ENCODE measurements around the gene KRTAP5-3. TPM values are rescaled to one million over a fixed set of nuclear protein-coding genes. Genes with fewer than 3 reads are reported as not detected.
"Not testable (repeated sequence)": the region's sequence is repeated elsewhere in the genome, so short reads cannot be mapped to it uniquely, and the experiment has no call there.

The KRTAP5-3 gene
- total RNA-seq, 2 donors from 2014 or later: not detected

DNA sequence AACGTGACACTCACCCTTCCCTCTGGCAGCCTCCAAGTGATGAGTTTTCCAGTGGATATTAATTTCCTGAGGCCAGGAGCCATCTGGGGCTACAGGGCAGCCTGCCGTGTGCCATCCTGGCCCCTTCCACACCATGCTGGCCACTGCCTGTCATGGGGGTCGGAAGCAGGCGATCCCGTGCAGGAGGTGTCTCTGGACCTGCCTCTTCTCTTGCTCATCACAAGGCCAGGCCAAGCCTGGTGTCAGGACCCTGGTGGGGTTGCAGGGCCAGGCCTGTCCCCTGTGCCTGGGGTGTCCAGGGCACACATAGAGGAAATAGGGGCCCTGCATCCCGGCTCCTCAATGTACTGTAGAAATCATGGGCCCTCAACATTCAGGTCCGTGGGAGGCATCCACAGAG lies 3.6 kb downstream of the KRTAP5-3 start:
- Histone ChIP-seq H3K27me3 (no peaks in the 10 kb centered on the region), H3K27ac (no peak overlapping the region), H3K4me3 (no peak overlapping the region), H3K4me1 (peaks cover 0 to 7% of the 10 kb centered on the region in 2 donors), H3K9me3 (no peaks in the 10 kb centered on the region), H3K36me3 (no peaks in the 10 kb centered on the region)
- TF ChIP-seq, protein P1, sequence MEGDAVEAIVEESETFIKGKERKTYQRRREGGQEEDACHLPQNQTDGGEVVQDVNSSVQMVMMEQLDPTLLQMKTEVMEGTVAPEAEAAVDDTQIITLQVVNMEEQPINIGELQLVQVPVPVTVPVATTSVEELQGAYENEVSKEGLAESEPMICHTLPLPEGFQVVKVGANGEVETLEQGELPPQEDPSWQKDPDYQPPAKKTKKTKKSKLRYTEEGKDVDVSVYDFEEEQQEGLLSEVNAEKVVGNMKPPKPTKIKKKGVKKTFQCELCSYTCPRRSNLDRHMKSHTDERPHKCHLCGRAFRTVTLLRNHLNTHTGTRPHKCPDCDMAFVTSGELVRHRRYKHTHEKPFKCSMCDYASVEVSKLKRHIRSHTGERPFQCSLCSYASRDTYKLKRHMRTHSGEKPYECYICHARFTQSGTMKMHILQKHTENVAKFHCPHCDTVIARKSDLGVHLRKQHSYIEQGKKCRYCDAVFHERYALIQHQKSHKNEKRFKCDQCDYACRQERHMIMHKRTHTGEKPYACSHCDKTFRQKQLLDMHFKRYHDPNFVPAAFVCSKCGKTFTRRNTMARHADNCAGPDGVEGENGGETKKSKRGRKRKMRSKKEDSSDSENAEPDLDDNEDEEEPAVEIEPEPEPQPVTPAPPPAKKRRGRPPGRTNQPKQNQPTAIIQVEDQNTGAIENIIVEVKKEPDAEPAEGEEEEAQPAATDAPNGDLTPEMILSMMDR (IDR thresholded peaks at IDR 0.05): no peak
- DNase-seq (ENCODE audit: low spot score): no peak

DNA sequence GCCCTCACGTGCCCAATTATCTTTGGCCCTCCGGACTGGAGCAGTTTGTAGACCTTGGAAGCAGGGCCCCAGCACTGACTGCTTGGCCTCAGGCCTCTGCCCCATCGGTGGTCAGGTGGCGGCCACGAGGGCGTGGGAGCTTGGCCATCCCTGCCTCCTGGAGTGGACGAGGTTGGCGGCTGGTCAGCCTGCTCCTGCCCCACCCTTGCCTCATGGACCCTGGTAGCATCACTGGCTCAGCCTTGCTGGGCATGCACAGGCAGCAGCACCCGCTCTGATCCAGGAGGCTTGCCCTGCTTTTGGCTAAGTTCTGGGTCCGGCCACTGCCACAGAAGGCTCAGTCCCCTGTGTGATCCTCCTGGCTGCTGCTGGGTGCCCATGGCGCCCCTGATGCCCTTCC lies 4.1 kb downstream of the KRTAP5-3 start:
- H3K27ac ChIP-seq: no peak overlapping the region
- no peak for DNase-seq (ENCODE audit: low spot score)
- no peaks in the 10 kb centered on the region for H3K27me3 ChIP-seq
- TF ChIP-seq, protein P1 (IDR thresholded peaks at IDR 0.05): no peak
- peaks cover 0 to 7% of the 10 kb centered on the region in 2 donors for H3K4me1 ChIP-seq
- no peaks in the 10 kb centered on the region for H3K36me3 ChIP-seq
- no peaks in the 10 kb centered on the region for H3K9me3 ChIP-seq
- no peak overlapping the region for H3K4me3 ChIP-seq

DNA sequence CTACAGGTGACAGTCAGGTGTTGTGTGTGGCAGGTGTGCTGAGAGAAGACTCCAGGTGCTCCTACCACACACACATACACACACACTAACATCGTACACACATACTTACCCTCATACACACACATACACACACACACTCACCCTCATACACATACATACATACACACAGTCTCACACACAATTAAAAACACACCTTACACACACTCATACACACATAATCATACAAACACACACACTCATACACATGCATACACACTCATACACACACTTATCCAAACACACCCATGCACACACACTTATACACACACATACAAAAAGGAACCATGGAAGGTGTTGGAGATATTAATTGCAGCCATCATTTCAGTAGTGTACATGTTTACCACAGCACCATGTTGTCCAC lies 4.6 kb downstream of the KRTAP5-3 start:
- no peak overlapping the region for H3K4me3 ChIP-seq
- no peaks in the 10 kb centered on the region for H3K36me3 ChIP-seq
- TF ChIP-seq, protein P1 (IDR thresholded peaks at IDR 0.05): no peak
- no peaks in the 10 kb centered on the region for H3K9me3 ChIP-seq
- peaks cover 0 to 7% of the 10 kb centered on the region in 2 donors for H3K4me1 ChIP-seq
- H3K27me3 ChIP-seq: no peaks in the 10 kb centered on the region
- no peak overlapping the region for H3K27ac ChIP-seq
- DNase-seq (ENCODE audit: low spot score): no peak

DNA sequence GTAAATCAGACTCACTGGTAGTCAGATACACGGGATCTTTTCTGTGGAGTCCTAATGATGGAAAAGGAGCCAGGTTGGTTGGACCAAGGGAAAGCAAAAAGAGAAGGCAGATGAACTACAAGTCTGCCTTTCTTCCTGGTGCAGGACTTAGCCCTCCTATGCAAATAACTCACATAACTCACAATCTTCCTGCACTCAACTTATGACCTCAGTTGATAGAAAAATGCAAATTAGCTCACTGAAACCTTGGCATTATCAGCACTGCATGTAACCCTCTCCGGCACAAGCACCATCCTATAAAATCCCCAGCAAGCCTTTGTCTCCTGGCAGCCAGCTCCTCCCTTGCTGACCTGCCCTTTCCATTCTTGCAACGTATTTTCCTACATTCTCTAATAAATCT lies 6.6 kb downstream of the KRTAP5-3 start:
- H3K27ac ChIP-seq; H3K4me3 ChIP-seq; DNase-seq (ENCODE audit: low spot score); H3K27me3 ChIP-seq; H3K9me3 ChIP-seq; H3K36me3 ChIP-seq; H3K4me1 ChIP-seq: not testable (repeated sequence)

DNA sequence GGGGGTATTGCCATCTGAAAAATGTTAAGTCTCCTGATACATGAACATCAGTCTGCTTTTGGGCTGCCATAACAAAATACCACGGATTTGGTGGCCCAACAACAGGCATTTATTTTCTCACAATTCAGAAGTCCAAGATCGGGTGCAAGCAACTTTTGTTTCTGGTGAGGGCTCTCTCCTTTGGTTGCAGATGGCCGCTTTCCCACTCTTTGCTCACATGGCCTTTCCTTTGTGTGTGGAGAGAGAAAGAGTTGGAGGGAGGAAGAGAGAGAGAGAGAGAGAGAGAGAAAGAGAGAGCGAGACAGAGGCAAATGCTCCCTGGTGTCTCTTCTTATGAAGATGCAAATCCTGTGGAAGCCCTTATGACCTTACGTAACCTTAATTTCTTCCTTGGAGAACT lies 7.6 kb downstream of the KRTAP5-3 start:
- Histone ChIP-seq H3K36me3 (no peaks in the 10 kb centered on the region), H3K27ac (no peak overlapping the region), H3K9me3 (no peaks in the 10 kb centered on the region), H3K27me3 (no peaks in the 10 kb centered on the region), H3K4me3 (no peak overlapping the region), H3K4me1 (no peaks in the 10 kb centered on the region)
- DNase-seq (ENCODE audit: low spot score): no peak
- TF ChIP-seq, protein P1 (IDR thresholded peaks at IDR 0.05): no peak

DNA sequence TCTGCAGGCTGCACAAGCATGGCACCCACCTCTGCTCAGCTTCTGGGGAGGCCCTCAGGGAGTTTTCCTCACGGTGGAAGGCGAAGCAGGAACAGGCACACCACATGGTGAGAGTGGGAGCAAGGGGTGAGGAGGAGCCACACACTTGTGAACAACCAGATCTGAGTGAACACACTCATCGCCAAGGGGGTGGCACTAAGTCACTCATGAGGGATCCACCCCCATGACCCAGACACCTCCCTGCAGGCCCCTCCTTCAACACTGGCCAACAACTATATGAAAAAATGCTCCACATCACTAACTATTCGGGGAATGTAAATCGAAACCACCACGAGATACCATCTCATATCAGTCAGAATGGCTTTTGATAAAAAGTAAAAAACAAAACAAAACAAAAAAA lies 9.4 kb downstream of the KRTAP5-3 start:
- TF ChIP-seq, protein P1 (IDR thresholded peaks at IDR 0.05): no peak
- Histone ChIP-seq H3K4me1 (no peaks in the 10 kb centered on the region), H3K36me3 (no peaks in the 10 kb centered on the region), H3K4me3 (no peak overlapping the region), H3K27ac (no peak overlapping the region), H3K27me3 (no peaks in the 10 kb centered on the region), H3K9me3 (no peaks in the 10 kb centered on the region)
- no peak for DNase-seq (ENCODE audit: low spot score)

DNA sequence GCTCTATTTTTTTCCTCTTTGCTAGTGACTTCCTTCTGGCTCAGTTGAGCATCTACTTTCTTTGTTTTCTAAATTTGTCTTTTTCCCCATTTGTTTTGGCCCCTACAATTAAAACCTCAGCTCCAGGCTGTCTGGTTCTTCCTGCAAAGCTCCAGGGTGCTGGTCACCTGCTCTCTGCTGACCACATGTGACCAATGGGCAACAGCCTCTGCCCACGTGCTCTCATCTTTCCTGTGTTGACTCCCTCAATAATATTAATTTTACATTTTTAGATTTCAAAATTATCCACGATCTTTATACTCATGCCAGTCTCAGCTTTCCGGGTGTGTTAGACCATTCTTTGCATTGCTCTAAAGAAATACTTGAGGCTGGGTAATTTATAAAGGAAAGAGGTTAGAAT lies 9.9 kb downstream of the KRTAP5-3 start:
- not testable (repeated sequence) for H3K9me3 ChIP-seq; DNase-seq (ENCODE audit: low spot score); H3K4me1 ChIP-seq; H3K27me3 ChIP-seq; H3K27ac ChIP-seq; H3K4me3 ChIP-seq; H3K36me3 ChIP-seq

Data from right atrium auricular region (tissue), 2 donors.